Activated CD8-positive, alpha-beta memory T cell treated with anti-CD3 and anti-CD28 coated beads, Interleukin-2, amount 50 U/mL, for 4 hours (primary cell): ENCODE measurements around the gene GJC2.
"Not testable (repeated sequence)": the region's sequence is repeated elsewhere in the genome, so short reads cannot be mapped to it uniquely, and the experiment has no call there.

Experiments
- DNase-seq: peaks from one replicate; pipeline ENCODE4 v3.0.0-alpha.2; 2020

Gene GJC2

GRCh38 chr1:228149406-228150119 is at the start of gene GJC2:
TSS of gene GJC2 (plus strand) at chr1:228149930. CDS start at chr1:228157759, 7,829 bp downstream.
- DNase-seq, result peak; percentile 12

- DNase-seq, result no peak
Measured at GRCh38 chr1:228100822-228101613, 48.7 kb upstream of the GJC2 start.

GRCh38 chr1:228101614-228101993 is 48.1 kb upstream of the GJC2 start:
- no peak for DNase-seq

- DNase-seq, result peak; percentile 61
Measured at GRCh38 chr1:228101994-228102790, 47.5 kb upstream of the GJC2 start.

GRCh38 chr1:228102791-228103620 is 46.7 kb upstream of the GJC2 start, which contains the start of gene C1orf35:
TSS of gene C1orf35 (minus strand) at chr1:228103325. CDS start at chr1:228103227, 98 bp downstream.
- DNase-seq, result peak; percentile 93

GRCh38 chr1:228104526-228105269 is 45.0 kb upstream of the GJC2 start:
- DNase-seq, result no peak

- DNase-seq, result no peak
Measured at GRCh38 chr1:228105270-228105995, 44.3 kb upstream of the GJC2 start.

- DNase-seq, result no peak
Measured at GRCh38 chr1:228105996-228106799, 43.5 kb upstream of the GJC2 start.

- no peak for DNase-seq
Measured at GRCh38 chr1:228106800-228107054, 43.0 kb upstream of the GJC2 start.

GRCh38 chr1:228107636-228108035 is 42.1 kb upstream of the GJC2 start:
- no peak for DNase-seq

- no peak for DNase-seq
Measured at GRCh38 chr1:228108055-228108690, 41.6 kb upstream of the GJC2 start.

- DNase-seq, result no peak
Measured at GRCh38 chr1:228108742-228109072, 41.0 kb upstream of the GJC2 start.

GRCh38 chr1:228109073-228109961 is 40.4 kb upstream of the GJC2 start, which contains the start of gene MRPL55:
TSS of gene MRPL55 (minus strand) at chr1:228109299. CDS start at chr1:228108260, 1,039 bp downstream.
- peak; percentile 99 for DNase-seq

- no peak for DNase-seq
Measured at GRCh38 chr1:228109962-228110488, 39.7 kb upstream of the GJC2 start.

GRCh38 chr1:228110556-228110955 is 39.2 kb upstream of the GJC2 start:
- DNase-seq, result no peak

GRCh38 chr1:228111315-228111714 is 38.4 kb upstream of the GJC2 start:
- not testable (repeated sequence) for DNase-seq

GRCh38 chr1:228112167-228112566 is 37.6 kb upstream of the GJC2 start:
- no peak for DNase-seq

- no peak for DNase-seq
Measured at GRCh38 chr1:228112617-228113016, 37.1 kb upstream of the GJC2 start.
